GM20431 (cell line): ENCODE results near the gene VCL.

Experiments used
- in situ Hi-C: fragments of 300-500 bp; cut with MseI, MboI; formaldehyde crosslinking; loops from one replicate; pipeline ENCODE4 v1.15.0; 2020; ENCODE audit warnings: low sequenced_read_pairs; ENCODE audit not compliant: unreplicated experiment

VCL gene

DNA sequence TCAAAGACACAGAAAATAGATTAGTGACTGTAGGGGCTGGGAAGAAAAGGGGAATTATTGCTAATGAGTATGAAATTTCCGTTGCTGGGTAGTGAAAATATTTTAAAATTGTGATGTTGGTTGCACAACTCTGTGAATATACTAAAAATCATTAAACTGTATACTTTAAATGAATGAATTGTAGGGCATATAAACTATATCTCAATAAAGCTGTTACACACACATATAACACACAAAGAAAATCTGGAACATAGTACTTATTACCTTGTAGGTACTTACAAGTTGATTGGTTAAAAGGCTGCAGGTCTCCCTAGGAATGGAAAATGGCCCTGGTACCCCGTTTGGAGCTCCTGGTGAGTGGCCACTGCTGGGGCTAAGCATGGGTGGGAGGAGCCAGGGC is 27.1 kb upstream of the VCL start:
- in situ Hi-C loops, result no loop called here

DNA sequence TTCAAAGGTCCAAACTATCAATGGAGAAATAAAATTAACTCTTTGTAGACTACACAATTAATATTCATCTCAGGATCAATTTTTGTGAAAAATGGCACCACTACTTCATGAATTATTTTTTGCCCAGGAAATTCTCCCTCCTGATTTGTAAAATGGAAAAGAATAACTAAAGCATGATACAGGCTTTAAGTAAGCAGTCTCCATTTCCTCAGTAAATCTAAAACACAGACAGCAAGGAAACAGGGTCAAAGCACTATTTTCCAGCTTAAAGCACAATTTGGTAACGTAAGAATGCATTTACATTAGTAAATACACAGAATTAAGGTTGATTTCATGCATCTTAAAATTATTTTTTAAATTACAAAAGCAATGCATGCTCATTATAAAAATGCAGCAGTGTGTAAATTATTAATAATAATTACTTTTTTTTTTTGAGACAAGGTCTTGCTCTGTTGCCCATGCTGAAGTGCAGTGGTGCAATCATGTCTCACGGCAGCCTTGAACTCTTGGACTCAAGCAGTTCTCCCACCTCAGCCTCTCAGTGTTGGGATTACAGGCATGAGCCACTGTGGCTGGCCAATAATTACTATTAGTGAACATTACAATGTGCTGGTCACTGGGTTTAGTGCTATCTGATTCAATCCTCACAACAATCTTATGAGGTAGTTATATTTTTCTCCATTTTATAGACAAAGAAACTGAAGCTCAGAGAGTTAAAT is 26.1 kb upstream of the VCL start:
- in situ Hi-C loops, result no loop called here

DNA sequence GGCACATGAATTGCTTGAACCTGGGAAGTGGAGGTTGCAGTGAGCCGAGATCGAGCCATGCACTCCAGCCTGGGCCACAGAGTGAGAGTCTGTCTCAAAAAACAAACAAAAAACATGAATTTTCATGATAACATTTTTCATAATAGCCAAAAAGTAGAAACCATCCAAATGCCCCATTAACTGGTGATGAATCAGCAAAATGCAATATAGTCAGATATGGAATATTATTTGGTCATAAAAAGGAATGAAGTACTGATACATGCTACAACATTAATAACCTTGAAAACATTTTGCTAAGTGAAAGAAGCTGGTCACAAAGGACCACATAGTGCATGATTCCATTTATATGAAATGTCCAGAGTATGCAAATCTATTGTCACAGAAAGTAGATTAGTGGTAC is 24.5 kb upstream of the VCL start:
- in situ Hi-C loops, result no loop called here

DNA sequence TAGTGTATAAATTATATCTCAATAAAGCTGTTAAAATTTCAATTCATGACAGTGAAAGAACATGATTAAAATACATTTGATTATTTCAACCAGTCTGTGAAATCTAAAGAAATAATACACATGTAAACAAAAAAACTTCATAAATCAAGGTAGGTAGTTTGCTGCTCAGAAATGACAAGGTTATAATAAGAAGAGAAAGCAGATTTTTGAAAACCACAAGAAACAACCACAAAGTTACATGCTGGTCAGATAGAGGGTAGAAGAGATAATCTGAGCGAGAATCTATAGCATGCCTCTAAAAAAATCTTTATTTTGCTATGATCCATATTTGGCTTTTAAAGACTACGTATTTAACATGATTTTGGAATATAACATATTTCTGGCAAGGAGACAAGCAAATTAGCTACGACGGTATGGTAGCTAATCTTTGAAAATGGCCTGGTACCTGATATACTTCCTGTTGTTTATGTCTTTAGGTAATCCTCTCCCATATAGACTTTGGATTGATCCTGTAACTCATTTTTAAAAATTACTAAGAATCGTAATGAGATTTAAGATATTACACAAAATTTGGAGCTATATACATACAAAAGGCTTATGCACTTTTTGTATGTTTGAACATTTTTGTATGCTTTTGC is 23.5 kb upstream of the VCL start:
- in situ Hi-C loops, result no loop called here

DNA sequence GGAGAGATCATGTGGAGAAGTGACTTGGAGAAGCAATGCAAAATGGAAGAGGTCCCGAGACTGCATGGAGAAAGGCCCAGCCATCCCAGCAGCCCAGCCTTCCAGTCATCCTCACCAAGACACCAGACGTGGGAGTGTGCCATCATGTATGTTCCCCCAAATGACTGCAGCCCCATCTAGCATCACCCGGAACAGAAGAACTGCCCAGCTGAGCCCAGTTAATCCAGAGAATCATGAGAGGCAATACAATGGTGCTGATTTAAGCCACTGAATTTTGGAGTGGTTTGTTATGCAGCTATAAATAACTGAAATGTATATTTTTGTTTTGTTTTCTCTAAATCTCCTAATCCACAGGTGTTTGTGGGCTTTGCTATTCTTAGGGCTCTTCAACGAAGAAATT is 22.5 kb upstream of the VCL start:
- in situ Hi-C loops, result no loop called here

DNA sequence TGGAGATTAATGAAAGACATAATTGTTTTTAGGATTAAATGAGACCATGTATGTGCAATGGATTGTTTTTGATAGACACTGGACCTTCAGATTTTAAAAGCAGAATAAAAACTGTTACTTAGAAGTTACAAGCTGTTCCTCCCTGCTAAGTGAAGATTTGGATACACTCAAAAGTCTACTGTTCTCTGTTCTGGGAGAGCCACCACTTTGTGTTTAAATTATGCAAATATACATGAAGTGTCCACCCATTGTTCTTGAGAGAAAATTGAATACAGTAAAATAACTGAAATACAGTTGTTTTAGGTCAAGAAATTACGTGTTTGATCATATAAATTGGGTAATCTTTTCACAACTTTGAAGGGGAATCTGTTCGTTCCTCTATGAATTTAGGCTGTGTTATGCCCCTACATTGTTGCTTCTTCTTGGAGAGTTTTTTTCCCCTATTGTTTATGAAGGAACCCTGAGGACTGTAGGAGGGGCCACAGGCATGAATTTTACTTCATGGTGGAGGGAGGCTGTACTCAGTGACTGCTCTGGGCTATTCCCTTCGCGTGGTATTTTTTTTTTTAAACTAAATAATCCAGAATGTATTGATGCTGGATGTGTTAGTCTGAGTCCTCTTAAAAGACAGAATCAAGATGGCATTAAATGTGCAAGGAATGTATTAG is 18.6 kb upstream of the VCL start:
- in situ Hi-C loops, result no loop called here

DNA sequence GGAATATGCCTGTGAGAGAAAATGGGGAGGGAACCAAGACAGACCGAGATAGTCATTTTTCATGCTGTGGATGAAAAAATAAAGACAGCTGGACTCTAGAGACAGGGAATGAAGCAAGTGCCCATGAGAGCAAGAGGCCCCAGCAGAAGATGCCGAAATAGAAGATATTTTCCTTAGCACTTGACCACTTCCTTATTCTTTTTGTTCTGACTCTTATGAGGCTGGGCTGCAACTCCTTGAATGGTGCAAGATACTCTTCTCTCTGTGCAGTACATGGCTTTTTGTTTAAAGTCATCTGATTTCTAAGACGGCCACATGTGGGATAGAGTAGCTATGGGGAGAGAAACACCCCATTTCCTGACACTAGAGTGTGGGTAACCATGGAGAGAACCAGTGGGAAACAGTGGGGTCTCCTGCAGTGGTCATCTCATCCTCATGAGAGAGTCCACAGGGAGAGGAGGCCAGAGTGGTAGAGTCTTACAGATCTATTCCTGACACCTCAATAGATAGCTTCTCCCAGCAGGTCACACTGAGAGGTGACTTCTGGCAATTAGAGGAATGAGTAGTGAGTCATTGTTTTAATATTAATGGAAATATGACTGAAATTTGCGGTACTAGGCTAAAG is 18.0 kb upstream of the VCL start:
- in situ Hi-C loops, result no loop called here

DNA sequence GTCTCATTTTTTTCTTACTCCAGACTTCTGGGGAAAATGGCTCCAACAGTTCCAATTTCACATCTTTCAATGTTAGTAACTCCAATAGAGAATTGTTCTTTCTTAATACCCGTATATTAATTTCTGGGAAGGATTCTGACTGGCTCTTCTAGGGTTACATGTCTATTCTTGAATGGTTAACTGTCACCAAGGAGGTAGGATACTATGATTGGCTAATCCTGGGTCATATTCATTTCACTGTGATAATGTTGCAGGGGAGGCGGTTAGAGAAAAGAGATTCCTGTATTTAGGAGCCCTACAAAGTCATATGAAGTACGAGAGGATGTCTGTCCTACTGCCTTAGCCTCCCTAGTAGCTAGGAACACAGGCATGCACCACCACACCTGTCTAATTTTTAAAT is 16.1 kb upstream of the VCL start:
- in situ Hi-C loops, result no loop called here

DNA sequence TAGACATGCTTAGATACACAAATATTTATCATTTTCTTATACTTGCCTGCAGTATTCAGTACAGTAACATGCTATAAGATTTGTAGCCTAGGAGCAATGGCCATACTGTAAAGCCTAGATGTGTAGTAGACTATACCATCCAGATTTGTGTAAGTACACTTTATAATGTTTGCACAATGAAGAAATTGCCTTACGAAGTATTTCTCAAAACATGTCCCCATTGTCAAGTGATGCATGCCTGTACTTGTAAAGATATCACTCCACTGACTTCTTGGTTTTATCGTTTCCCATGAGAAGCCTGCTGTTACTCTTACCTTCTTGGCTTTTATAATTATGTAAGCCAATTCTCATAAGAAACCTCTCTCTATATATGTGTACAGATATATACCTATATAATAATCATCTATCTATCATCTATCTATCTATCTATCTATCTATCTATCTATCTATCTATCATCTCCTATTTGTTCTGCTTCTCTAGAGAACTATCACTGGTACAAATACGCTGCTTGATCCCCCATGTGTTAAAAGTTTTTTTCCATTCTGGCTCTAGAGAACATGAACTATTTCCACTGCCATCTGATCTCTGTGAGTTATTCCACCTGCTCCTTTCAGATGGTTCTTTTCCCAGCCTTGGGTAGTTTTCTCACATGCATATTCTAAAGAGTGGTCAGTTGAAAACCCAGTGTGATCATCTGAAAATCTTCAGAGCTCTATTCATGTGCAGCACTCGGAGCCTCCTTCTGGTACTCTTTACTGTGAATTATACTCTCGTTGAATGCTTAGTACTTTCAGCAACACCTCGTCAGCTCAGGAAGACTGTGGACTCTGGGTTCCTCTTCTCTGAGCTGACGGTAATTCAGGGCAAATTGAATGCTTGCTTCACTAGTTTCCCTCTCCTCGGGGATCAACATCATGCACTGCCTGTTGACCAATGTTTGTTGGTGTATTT is 14.5 kb upstream of the VCL start:
- in situ Hi-C loops, result no loop called here

DNA sequence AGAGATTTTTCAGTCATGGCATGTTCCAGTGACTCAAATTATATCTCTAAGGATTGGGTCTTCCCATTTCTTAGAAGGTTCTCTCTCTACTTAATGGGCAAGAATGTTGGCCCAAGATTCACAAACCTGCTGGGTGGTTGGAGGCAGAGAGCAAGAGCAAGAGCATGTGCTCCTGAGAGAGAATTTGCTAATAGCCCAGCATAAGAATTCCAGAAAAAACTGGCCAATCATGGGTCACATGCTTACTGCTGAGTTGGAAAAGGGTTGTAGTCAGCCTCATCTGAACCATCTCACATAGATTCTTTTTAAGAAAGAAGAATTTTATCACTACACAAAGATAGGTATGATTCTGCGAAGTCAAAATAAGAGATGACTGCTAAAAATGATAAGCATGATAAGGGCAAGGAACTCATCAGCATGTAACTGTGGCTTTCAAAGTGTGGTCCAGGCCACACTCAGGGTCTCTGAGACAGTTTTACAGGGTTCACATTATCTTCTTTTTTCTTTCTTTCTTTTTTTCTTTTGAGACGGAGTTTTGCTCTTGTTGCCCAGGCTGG is 8.2 kb upstream of the VCL start:
- in situ Hi-C loops, result no loop called here

DNA sequence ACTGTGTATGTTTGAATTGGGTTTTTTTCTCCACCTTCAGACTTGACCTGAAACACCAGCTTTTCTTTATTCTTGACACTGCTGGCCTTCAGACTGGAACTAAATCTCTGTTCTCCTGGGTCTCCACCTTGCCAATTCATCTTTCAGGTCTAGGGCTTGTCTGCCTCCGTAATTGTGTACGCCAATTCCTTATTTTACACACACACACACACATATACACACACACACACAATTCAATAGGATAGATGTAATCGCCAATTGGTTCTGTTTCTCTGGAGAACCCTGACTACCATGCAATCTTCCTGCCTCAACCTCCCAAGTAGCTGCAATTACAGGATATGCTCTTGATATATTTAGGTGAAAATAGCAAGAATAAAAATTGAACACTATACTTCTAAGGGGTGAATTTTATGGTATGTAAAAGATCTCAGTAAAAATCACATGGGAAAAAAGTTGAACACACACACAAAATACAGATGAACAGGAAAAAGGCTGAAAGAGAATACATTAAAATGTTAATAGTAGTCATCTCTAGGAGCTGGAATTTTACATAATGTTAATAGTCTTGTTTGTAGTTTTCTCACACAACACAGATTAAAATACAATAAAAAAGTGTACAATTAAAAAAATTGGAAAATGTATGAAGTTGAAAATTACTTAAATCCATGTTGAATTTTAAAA is 6.6 kb upstream of the VCL start:
- in situ Hi-C loops, result no loop called here

DNA sequence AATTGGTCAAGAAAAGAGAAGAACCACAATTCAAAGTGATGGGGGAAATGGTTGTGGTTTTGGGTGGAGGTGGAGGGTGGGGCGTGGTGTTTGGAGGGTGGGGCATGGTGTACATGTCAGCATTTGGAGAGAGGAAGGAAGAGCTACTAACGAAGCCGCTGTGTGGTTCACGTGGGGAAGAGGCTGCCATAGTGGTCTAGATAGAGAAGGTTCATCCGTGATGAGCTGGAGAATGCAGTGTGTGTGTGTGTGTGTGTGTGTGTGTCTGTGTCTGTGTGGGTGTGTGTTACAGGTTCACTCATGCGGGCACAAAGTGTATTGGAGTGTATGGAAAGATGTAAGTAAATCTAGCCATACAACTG is 6.1 kb upstream of the VCL start:
- in situ Hi-C loops, result no loop called here

DNA sequence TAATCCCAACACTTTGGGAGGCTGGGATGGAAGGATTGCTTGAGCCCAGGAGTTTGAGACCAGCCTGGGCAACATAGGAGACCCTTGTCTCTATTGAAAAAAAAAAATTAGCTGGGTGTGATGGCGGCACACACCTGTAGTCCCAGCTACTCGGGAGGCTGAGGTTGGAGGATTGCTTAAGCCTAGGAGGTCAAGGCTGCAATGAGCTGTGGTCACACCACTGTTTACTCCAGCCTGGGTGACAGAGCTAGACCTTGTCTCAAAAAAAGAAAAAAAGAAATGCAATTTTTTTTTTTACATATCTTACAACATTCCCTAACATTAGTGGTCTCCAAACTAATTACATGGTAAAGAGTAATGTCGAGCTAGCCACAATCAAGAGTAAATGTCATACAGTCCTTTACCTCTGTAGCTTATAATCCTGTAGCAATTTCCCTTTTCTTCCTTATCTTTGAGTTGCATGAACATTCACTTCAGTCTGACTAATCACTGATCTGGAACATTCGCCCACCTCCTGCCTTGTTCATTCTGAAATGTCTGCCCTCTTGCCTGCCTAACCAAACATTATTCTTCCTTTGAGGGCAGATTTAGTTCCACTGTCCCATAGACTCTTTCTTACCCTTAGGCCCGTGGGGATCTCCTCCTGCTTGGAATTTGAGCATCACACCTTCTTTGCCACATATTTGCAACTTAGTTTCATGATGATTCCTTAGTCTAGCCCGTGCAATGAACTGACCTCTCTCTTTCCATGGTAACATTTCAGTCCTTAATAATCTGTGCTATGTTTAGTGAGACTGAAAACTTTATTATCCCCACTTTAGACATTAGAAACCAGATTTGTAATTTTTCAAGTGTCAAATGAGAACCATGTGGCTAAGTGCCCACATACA is 4.8 kb upstream of the VCL start:
- in situ Hi-C loops, result no loop called here

DNA sequence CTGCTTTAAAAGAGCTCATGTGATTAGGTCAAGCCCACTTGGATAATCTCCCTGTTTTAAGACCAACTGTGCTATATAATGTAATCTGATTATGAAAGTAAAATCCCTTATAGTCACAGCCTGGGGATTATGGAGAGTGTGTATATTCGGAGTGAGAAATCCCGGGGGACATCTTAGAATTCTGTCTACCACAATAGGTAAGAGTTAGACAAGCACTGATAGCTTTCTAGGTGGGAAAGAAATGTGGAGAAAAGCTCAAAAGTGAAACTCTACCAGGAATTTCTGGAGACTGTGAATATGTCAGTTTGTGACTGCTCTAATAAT is 2.9 kb upstream of the VCL start:
- in situ Hi-C loops, result no loop called here

DNA sequence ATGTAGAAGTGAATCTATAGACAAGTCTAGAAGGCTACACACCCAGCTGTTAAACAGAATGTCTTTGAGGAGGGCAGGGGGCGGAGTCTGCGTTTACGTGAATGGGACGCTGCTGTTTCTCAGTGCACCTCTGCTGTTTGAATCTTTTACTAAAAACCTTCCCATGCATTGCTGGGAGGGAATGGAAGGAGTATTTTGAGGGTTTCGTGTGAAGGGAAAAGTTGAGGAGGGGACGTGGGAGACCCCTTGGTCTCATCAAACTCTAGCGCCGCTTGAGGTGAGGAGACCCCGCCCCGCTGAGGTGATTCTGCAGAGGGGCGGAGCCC is 492 bp upstream of the VCL start:
- in situ Hi-C loops, result no loop called here

DNA sequence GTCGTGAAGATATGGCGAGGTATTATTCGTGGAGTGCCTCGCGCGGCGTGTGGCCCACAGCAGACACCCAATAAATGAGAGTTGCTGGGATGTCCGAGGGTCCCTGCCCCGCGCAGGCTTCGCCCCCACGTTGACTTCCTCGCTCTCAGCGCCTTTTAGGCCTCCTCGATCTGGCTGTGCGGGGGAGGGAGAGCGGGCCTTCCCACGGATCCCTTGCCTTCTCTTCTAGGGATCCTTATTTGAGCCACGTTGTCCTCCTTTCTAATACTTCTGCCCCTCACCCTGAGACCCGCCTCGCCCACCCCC is 660 bp downstream of the VCL start:
- in situ Hi-C loops, result no loop called here

DNA sequence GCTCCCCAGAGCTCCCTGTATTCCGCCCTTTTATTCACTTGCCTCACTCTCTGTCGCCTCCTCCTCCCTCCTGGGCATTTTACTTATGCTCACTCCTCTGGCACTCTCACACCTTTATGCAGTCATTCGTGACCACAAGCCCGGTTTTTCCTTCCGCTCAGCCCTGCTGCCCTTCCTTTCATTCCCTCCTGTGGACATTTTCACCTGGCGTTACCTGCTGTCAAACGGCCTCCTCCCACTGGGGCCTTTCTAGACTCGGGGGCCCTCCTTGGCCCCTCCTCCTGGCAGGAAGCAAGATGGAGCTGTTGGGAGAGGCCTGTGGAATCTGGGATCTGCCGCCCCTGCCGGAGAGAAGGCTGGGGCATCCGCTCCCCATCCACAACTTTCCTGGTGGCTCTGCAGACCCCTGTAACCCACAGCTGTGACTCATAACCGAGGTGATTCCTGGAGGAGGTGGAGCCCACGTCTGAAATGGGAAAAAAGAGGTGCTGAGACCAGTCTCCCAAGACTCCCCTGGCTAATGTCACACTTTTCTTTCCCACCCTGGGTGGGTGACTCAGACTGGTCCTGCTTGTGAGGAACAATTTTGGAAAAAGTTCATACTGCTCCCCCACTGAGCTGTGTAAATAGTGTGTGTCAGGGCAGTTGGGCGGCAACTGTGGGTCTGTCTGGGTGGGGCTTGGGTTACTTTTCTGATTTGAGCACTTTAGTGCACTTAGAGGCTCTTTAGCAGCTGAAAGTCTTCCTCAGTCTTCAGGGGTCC is 1.2 kb downstream of the VCL start:
- in situ Hi-C loops, result no loop called here

DNA sequence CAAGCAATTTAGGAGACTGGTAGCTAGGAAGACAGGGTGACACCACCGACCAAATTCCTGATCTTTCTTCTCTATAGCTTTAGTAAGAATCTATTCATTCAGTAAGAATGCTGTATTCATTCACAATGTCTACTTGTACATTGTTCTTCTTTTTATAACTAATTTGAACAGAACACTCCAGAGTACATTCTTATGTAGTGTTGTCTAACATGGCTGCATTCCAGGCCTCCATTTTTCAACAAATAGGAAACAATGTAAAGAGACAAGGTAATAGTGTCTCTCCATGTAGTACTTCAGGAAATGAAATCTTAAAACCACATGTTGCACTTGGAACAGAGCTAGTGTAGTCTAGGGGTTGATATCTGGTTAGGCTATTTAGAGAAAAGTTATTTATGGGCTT is 1.8 kb downstream of the VCL start:
- in situ Hi-C loops, result no loop called here
